ENCODE results near the gene ARHGAP24. TPM values are rescaled to one million over a fixed set of nuclear protein-coding genes. Genes with fewer than 3 reads are reported as not detected.

Gene ARHGAP24
- total RNA-seq, 1 experiment from 2014 or later, result 1.3 TPM

GRCh38 chr4:85613901-85614300 is 139.0 kb downstream of the ARHGAP24 start:
- BruUV-seq (replicated peaks), result no TSS peak
- H3K9me3 ChIP-seq (ENCODE audit: control insufficient read depth in 1 of 2, insufficient read depth in 1 of 2, low read depth in 1 of 2, low read length in 2 of 2), result no peaks in the 10 kb centered on the region
- no peak overlapping the region for H3K9ac ChIP-seq (ENCODE audit: low read length)
- intact Hi-C loops (cut with micrococcal nuclease), result no loop called here
- H3K9me2 ChIP-seq (ENCODE audit: insufficient read depth), result no peaks in the 10 kb centered on the region
- no peaks in the 10 kb centered on the region for H3K4me1 ChIP-seq (ENCODE audit: control insufficient read depth in 1 of 2, insufficient read depth in 2 of 2, low read length in 2 of 2)
- TF ChIP-seq EZH2phosphoT487 (IDR thresholded peaks at IDR 0.05; ENCODE audit: borderline replicate concordance), result no peak
- TF ChIP-seq ZNF274 (IDR thresholded peaks at IDR 0.05; ENCODE audit: low read depth, low read length), result no peak
- TF ChIP-seq ZFX (IDR thresholded peaks at IDR 0.05), result no peak
- no peak for TF ChIP-seq CBX3 (IDR thresholded peaks at IDR 0.05; ENCODE audit: low read depth)
- no peak for TF ChIP-seq SIN3A (IDR thresholded peaks at IDR 0.05; ENCODE audit: low read depth)
- TF ChIP-seq POLR2A (IDR thresholded peaks at IDR 0.05; ENCODE audit: borderline replicate concordance, extremely low read depth, insufficient read depth, insufficient read length), result no peak
- no peak for TF ChIP-seq RAD21 (IDR thresholded peaks at IDR 0.05; ENCODE audit: low read depth)
- TF ChIP-seq FOSL1 (IDR thresholded peaks at IDR 0.05; ENCODE audit: low read depth), result no peak
- TF ChIP-seq CEBPB (IDR thresholded peaks at IDR 0.05; ENCODE audit: low read depth), result no peak
- no peak for TF ChIP-seq POLR2AphosphoS5 (IDR thresholded peaks at IDR 0.05; ENCODE audit: low read depth, low read length)
- no peak for ATAC-seq
- no peak overlapping the region for H3K4me3 ChIP-seq (replicated peaks in 1 of 2; ENCODE audit: low read depth in 1 of 2, low read length in 2 of 2)
- no peaks in the 10 kb centered on the region for H3K79me2 ChIP-seq (ENCODE audit: insufficient read depth, low read length)
- no peak overlapping the region for H3K4me2 ChIP-seq (ENCODE audit: low read length)
- no peak overlapping the region for H2AFZ ChIP-seq (ENCODE audit: low read depth, low read length, poor library complexity, severe bottlenecking)
- H3K36me3 ChIP-seq (ENCODE audit: control insufficient read depth in 1 of 2, insufficient read depth in 2 of 2, low read length in 2 of 2), result no peaks in the 10 kb centered on the region
- ChIA-PET RAD21 (ENCODE audit: low non-redundant PET in 1 of 2, low total read pairs in 2 of 2, uncharacterized antibody in 2 of 2, unreplicated experiment in 2 of 2) (no interaction called here), POLR2A (no interaction called here), CTCF (no interaction called here)
- no peaks in the 10 kb centered on the region for H3K27me3 ChIP-seq (ENCODE audit: insufficient read depth, low read length)
- no peak overlapping the region for H3K27ac ChIP-seq (ENCODE audit: low read depth, low read length)
- DNase-seq (ENCODE audit: low read depth, low spot score), result no peak
- H4K20me1 ChIP-seq (ENCODE audit: insufficient read depth), result no peaks in the 10 kb centered on the region

- Histone ChIP-seq H3K4me1 (ENCODE audit: control insufficient read depth in 1 of 2, insufficient read depth in 2 of 2, low read length in 2 of 2) (no peaks in the 10 kb centered on the region), H4K20me1 (ENCODE audit: insufficient read depth) (no peaks in the 10 kb centered on the region), H3K27me3 (ENCODE audit: insufficient read depth, low read length) (no peaks in the 10 kb centered on the region), H3K9me2 (ENCODE audit: insufficient read depth) (no peaks in the 10 kb centered on the region), H3K36me3 (ENCODE audit: control insufficient read depth in 1 of 2, insufficient read depth in 2 of 2, low read length in 2 of 2) (no peaks in the 10 kb centered on the region), H3K27ac (ENCODE audit: low read depth, low read length) (no peak overlapping the region), H3K4me2 (ENCODE audit: low read length) (no peak overlapping the region), H3K9ac (ENCODE audit: low read length) (no peak overlapping the region), H3K9me3 (ENCODE audit: control insufficient read depth in 1 of 2, insufficient read depth in 1 of 2, low read depth in 1 of 2, low read length in 2 of 2) (no peaks in the 10 kb centered on the region), H2AFZ (ENCODE audit: low read depth, low read length, poor library complexity, severe bottlenecking) (no peak overlapping the region), H3K4me3 (replicated peaks in 1 of 2; ENCODE audit: low read depth in 1 of 2, low read length in 2 of 2) (no peak overlapping the region), H3K79me2 (ENCODE audit: insufficient read depth, low read length) (no peaks in the 10 kb centered on the region)
- ChIA-PET CTCF (no interaction called here), RAD21 (ENCODE audit: low non-redundant PET in 1 of 2, low total read pairs in 2 of 2, uncharacterized antibody in 2 of 2, unreplicated experiment in 2 of 2) (no interaction called here), POLR2A (no interaction called here)
- BruUV-seq (replicated peaks), result no TSS peak
- DNase-seq (ENCODE audit: low read depth, low spot score) (no peak), ATAC-seq (no peak)
- intact Hi-C loops (cut with micrococcal nuclease), result no loop called here
- TF ChIP-seq RAD21 (IDR thresholded peaks at IDR 0.05; ENCODE audit: low read depth), result no peak
- TF ChIP-seq CBX3 (IDR thresholded peaks at IDR 0.05; ENCODE audit: low read depth), result no peak
- no peak for TF ChIP-seq REST (IDR thresholded peaks at IDR 0.05; ENCODE audit: low read depth)
- no peak for TF ChIP-seq ELF1 (IDR thresholded peaks at IDR 0.05; ENCODE audit: borderline replicate concordance, low read depth)
- TF ChIP-seq POLR2AphosphoS5 (IDR thresholded peaks at IDR 0.05; ENCODE audit: low read depth, low read length), result no peak
- TF ChIP-seq CTCF (IDR thresholded peaks at IDR 0.05 in 2 of 3, conservative IDR thresholded peaks at IDR 0.05 in 1 of 3; ENCODE audit: borderline replicate concordance in 1 of 3, insufficient read depth in 1 of 3, low read depth in 2 of 3, low read length in 2 of 3), result no peak
- TF ChIP-seq CEBPB (IDR thresholded peaks at IDR 0.05; ENCODE audit: low read depth), result no peak
- TF ChIP-seq TCF7L2 (IDR thresholded peaks at IDR 0.05; ENCODE audit: borderline replicate concordance, extremely low read depth, insufficient read depth, insufficient read length), result no peak
- no peak for TF ChIP-seq SP1 (IDR thresholded peaks at IDR 0.05; ENCODE audit: low read depth)
- TF ChIP-seq ZFX (IDR thresholded peaks at IDR 0.05), result no peak
Observed at GRCh38 chr4:85615952-85616351, 141.0 kb downstream of the ARHGAP24 start.
